Measurements from ENCODE around the gene KANK3.

Gene KANK3

GRCh38 chr19:8308891-8309291 lies 34.2 kb downstream of the KANK3 start:
- Histone ChIP-seq H3K36me3 (peaks cover 36 to 76% (median 67%) of the 10 kb centered on the region in 11 experiments), H4K20me1 (peaks cover 0 to 75% (median 35%) of the 10 kb centered on the region in 11 experiments; a peak in 20 of 22 replicates), H3K9me3 (replicated peaks in 1 of 11) (no peaks in the 10 kb centered on the region), H3K4me2 (peak overlapping the region; percentile 91 to 100 (median 98)), H3K27ac (peak overlapping the region in 2 of 11 experiments; percentile 89 to 96; a peak in 2 of 22 replicates), H3K9ac (peak overlapping the region in 7 of 11 experiments; percentile 63 to 96 (median 91); a peak in 12 of 22 replicates), H3K4me1 (peaks cover 19 to 65% (median 49%) of the 10 kb centered on the region in 10 experiments), H3K27me3 (peaks cover 0 to 41% (median 0%) of the 10 kb centered on the region in 11 experiments; a peak in 4 of 22 replicates), H3K4me3 (peak overlapping the region; percentile 53 to 85 (median 68))
- TF ChIP-seq Cebpa-rat (IDR thresholded peaks at IDR 0.05): no peak

- H3K36me3 ChIP-seq: peaks cover 31 to 76% (median 67%) of the 10 kb centered on the region in 11 experiments
- TF ChIP-seq Cebpa-rat (IDR thresholded peaks at IDR 0.05): no peak
Measured at GRCh38 chr19:8307965-8308866, 34.8 kb downstream of the KANK3 start, which contains the start of gene CD320. Gene CD320, minus strand, starts transcription at chr19:8308358. Its CDS starts 68 bp downstream, at chr19:8308290.

GRCh38 chr19:8307400-8307964 lies 35.6 kb downstream of the KANK3 start:
- Histone ChIP-seq H3K27ac (peak overlapping the region in 10 of 11 experiments; percentile 53 to 96 (median 86); a peak in 18 of 22 replicates), H3K27me3 (peaks cover 0 to 55% (median 0%) of the 10 kb centered on the region in 11 experiments; a peak in 4 of 22 replicates), H3K4me3 (peak overlapping the region; percentile 53 to 85 (median 68)), H3K4me2 (peak overlapping the region; percentile 91 to 100 (median 98)), H3K4me1 (peaks cover 19 to 71% (median 54%) of the 10 kb centered on the region in 10 experiments), H3K9ac (peak overlapping the region; percentile 63 to 96 (median 84); a peak in 21 of 22 replicates), H3K9me3 (replicated peaks in 1 of 11) (no peaks in the 10 kb centered on the region), H3K36me3 (peaks cover 30 to 76% (median 65%) of the 10 kb centered on the region in 11 experiments), H4K20me1 (peaks cover 0 to 84% (median 49%) of the 10 kb centered on the region in 11 experiments; a peak in 20 of 22 replicates)
- no peak for TF ChIP-seq Cebpa-rat (IDR thresholded peaks at IDR 0.05)

More at GRCh38 chr19:8307965-8308866, 34.8 kb downstream of the KANK3 start, which contains the start of gene CD320:
- H3K4me3 ChIP-seq: peak within 1 kb of the TSS; percentile 53 to 85 (median 68)
- peak within 1 kb of the TSS in 10 of 11 experiments; percentile 53 to 96 (median 86); a peak in 19 of 22 replicates for H3K27ac ChIP-seq
- H3K27me3 ChIP-seq: peaks cover 0 to 47% (median 0%) of the 10 kb centered on the region in 11 experiments; a peak in 4 of 22 replicates
- H3K9me3 ChIP-seq (replicated peaks in 1 of 11): no peaks in the 10 kb centered on the region
- peak within 1 kb of the TSS; percentile 63 to 96 (median 84) for H3K9ac ChIP-seq
- H3K4me1 ChIP-seq: peaks cover 19 to 65% (median 53%) of the 10 kb centered on the region in 10 experiments
- peaks cover 0 to 78% (median 41%) of the 10 kb centered on the region in 11 experiments; a peak in 20 of 22 replicates for H4K20me1 ChIP-seq
- H3K4me2 ChIP-seq: peak within 1 kb of the TSS; percentile 91 to 100 (median 98)

- peak overlapping the region in 6 of 10 experiments; percentile 66 to 85 (median 73); a peak in 10 of 20 replicates for H3K4me3 ChIP-seq
- peaks cover 21 to 75% (median 64%) of the 10 kb centered on the region in 11 experiments for H3K36me3 ChIP-seq
- H3K9me3 ChIP-seq (replicated peaks in 1 of 11): no peaks in the 10 kb centered on the region
- peak overlapping the region in 4 of 11 experiments; percentile 87 to 96 (median 92); a peak in 6 of 22 replicates for H3K27ac ChIP-seq
- peaks cover 0 to 84% (median 57%) of the 10 kb centered on the region in 11 experiments; a peak in 20 of 22 replicates for H4K20me1 ChIP-seq
- peaks cover 0 to 64% (median 0%) of the 10 kb centered on the region in 11 experiments; a peak in 5 of 22 replicates for H3K27me3 ChIP-seq
- H3K4me2 ChIP-seq: peak overlapping the region; percentile 5 to 100 (median 98); a peak in 20 of 22 replicates
- no peak for TF ChIP-seq Cebpa-rat (IDR thresholded peaks at IDR 0.05)
- peak overlapping the region in 8 of 11 experiments; percentile 26 to 96 (median 90); a peak in 15 of 22 replicates for H3K9ac ChIP-seq
- peaks cover 19 to 68% (median 53%) of the 10 kb centered on the region in 10 experiments for H3K4me1 ChIP-seq
Measured at GRCh38 chr19:8306235-8307054, 36.6 kb downstream of the KANK3 start.

GRCh38 chr19:8305798-8306197 lies 37.3 kb downstream of the KANK3 start:
- H3K4me2 ChIP-seq: peak overlapping the region in 9 of 11 experiments; percentile 91 to 100 (median 99); a peak in 17 of 22 replicates
- peaks cover 19 to 68% (median 53%) of the 10 kb centered on the region in 10 experiments for H3K4me1 ChIP-seq
- no peaks in the 10 kb centered on the region for H3K9me3 ChIP-seq (replicated peaks in 1 of 11)
- peaks cover 0 to 64% (median 0%) of the 10 kb centered on the region in 11 experiments; a peak in 5 of 22 replicates for H3K27me3 ChIP-seq
- peak overlapping the region in 3 of 11 experiments; percentile 87 to 93 (median 91); a peak in 4 of 22 replicates for H3K27ac ChIP-seq
- 0 out of 20 replicates have a peak overlapping the region, but pooled peaks of 1 of the 10 experiments have one; percentile 66 for H3K4me3 ChIP-seq
- H4K20me1 ChIP-seq: peaks cover 0 to 78% (median 57%) of the 10 kb centered on the region in 11 experiments; a peak in 18 of 22 replicates
- peaks cover 14 to 69% (median 57%) of the 10 kb centered on the region in 11 experiments for H3K36me3 ChIP-seq
- no peak for TF ChIP-seq Cebpa-rat (IDR thresholded peaks at IDR 0.05)
- peak overlapping the region in 5 of 11 experiments; percentile 90 to 96 (median 92); a peak in 10 of 22 replicates for H3K9ac ChIP-seq

- Histone ChIP-seq H4K20me1 (peaks cover 0 to 72% (median 57%) of the 10 kb centered on the region in 11 experiments; a peak in 17 of 22 replicates), H3K9me3 (replicated peaks in 1 of 11) (no peaks in the 10 kb centered on the region)
Measured at GRCh38 chr19:8304841-8305621, 38.0 kb downstream of the KANK3 start.

More at GRCh38 chr19:8304841-8305621, 38.0 kb downstream of the KANK3 start:
- H3K4me1 ChIP-seq: peaks cover 19 to 68% (median 53%) of the 10 kb centered on the region in 10 experiments
- peak overlapping the region in 1 of 11 experiments; percentile 96; a peak in 2 of 22 replicates for H3K9ac ChIP-seq
- peaks cover 7 to 61% (median 50%) of the 10 kb centered on the region in 11 experiments; a peak in 20 of 22 replicates for H3K36me3 ChIP-seq
- peak overlapping the region in 7 of 11 experiments; percentile 23 to 100 (median 98); a peak in 11 of 22 replicates for H3K4me2 ChIP-seq
- no peak overlapping the region for H3K4me3 ChIP-seq
- TF ChIP-seq Cebpa-rat (IDR thresholded peaks at IDR 0.05): no peak
- peaks cover 0 to 64% (median 0%) of the 10 kb centered on the region in 11 experiments; a peak in 5 of 22 replicates for H3K27me3 ChIP-seq
- no peak overlapping the region for H3K27ac ChIP-seq
